Karpas-422 (cell line): ENCODE measurements around the gene C1QTNF5. TPM values are rescaled to one million over a fixed set of nuclear protein-coding genes. Genes with fewer than 3 reads are reported as not detected.
A peak's percentile ranks its signal among the peaks of the same experiment; 100 is the strongest.

Experiments
- DNase-seq: peaks from one replicate; pipeline ENCODE4 v3.0.0-alpha.2; 2015
- H2AFZ ChIP-seq: fragments of 200-600 bp; sonication (generic); 2 replicates; pipeline ENCODE4 v1.6.1; 2014; ENCODE audit warnings: antibody characterized with exemption, low read length, mixed read lengths
- H3K27ac ChIP-seq: fragments of 200-600 bp; sonication (generic); 2 replicates; pipeline ENCODE4 v1.5.1; 2014; ENCODE audit warnings: mild to moderate bottlenecking, low read length, moderate library complexity
- H3K27me3 ChIP-seq: fragments of 200-600 bp; sonication (generic); 2 replicates; pipeline ENCODE4 v1.6.1; 2014; ENCODE audit warnings: low read length, mixed read lengths
- H3K36me3 ChIP-seq: fragments of 200-600 bp; sonication (generic); 2 replicates; pipeline ENCODE4 v1.6.1; 2014; ENCODE audit warnings: low read length, mixed read lengths; ENCODE audit not compliant: insufficient read depth
- H3K4me1 ChIP-seq: fragments of 200-600 bp; sonication (generic); 2 replicates; pipeline ENCODE4 v1.6.1; 2014; ENCODE audit warnings: mild to moderate bottlenecking, low read length, mixed read lengths
- H3K4me2 ChIP-seq: fragments of 200-600 bp; sonication (generic); 2 replicates; pipeline ENCODE4 v1.6.1; 2014; ENCODE audit warnings: low read length, low read depth, mild to moderate bottlenecking; ENCODE audit not compliant: poor library complexity, severe bottlenecking
- H3K4me3 ChIP-seq: fragments of 200-600 bp; sonication (generic); 2 replicates; pipeline ENCODE4 v1.5.1; 2014; ENCODE audit warnings: mild to moderate bottlenecking, antibody characterized with exemption, low read length, mixed read lengths
- H3K79me2 ChIP-seq: fragments of 200-600 bp; sonication (generic); 2 replicates; pipeline ENCODE4 v1.6.1; 2014; ENCODE audit warnings: mild to moderate bottlenecking, low read length, mixed read lengths
- H3K9ac ChIP-seq: fragments of 200-600 bp; sonication (generic); 2 replicates; pipeline ENCODE4 v1.6.0; 2014; ENCODE audit warnings: low read length
- H3K9me2 ChIP-seq: fragments of 200-600 bp; sonication (generic), shearing (Covaris generic); replicated peaks from 2 replicates; pipeline ENCODE4 v1.6.0; 2014; ENCODE audit warnings: mild to moderate bottlenecking, low read length, moderate library complexity; ENCODE audit not compliant: insufficient read depth
- H3K9me3 ChIP-seq: fragments of 300-700, 200-600 bp; sonication (generic); 2 replicates; pipeline ENCODE4 v1.6.1; 2014; ENCODE audit warnings: low read length, mixed read lengths
- H4K20me1 ChIP-seq: fragments of 200-600 bp; sonication (generic); 2 replicates; pipeline ENCODE4 v1.6.1; 2014; ENCODE audit warnings: mild to moderate bottlenecking, antibody characterized with exemption, low read length, low read depth; ENCODE audit not compliant: insufficient read depth
- total RNA-seq: library from RNA; depleted of rRNA; stranded (reverse); fragments of >200 nt; shearing (Covaris generic); gene quantifications from 2 replicates; pipeline ENCODE4 v1.2.3, GENCODE V29; 2014; ENCODE audit warnings: low replicate concordance

C1QTNF5 gene
- total RNA-seq, 1 experiment from 2014 or later = not detected

DNA sequence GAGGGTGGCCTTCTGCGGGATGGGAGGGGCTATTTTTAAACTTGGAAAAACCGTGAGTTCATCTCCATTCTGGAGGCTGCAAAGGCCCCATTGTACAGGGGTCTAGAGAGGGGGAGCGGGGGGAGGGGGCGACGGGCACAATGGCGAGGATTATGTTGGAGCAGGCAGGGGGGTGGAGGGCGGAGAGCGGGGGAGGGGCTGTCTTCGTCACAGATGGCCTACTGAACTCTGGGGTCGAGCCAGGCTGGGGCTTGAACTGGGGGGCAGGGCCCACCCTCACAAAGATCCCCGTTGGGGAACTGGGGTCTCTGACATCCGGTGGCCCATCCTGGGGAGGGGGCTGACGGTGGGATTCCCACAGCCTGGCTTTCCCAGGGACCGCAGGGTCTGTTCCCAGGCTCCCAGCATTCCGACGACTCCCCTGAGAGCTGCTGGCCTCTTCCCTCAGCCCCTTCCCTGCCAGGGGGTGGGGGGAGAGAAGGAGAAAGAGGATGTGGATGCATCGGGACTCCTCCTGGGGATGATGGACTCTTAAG is 20.4 kb downstream of the C1QTNF5 start:
- H3K27me3 ChIP-seq = no peaks in the 10 kb centered on the region
- no peak for DNase-seq
- H3K9me3 ChIP-seq = no peaks in the 10 kb centered on the region
- H3K4me2 ChIP-seq = peak overlapping the region; percentile 85
- H3K9me2 ChIP-seq = no peaks in the 10 kb centered on the region
- H3K36me3 ChIP-seq = no peaks in the 10 kb centered on the region
- H3K79me2 ChIP-seq = no peaks in the 10 kb centered on the region
- H3K27ac ChIP-seq = no peak overlapping the region
- H3K4me3 ChIP-seq = peak overlapping the region; percentile 69; the same call in 1 of the 2 replicates
- H3K9ac ChIP-seq = peak overlapping the region; percentile 78
- H3K4me1 ChIP-seq = peaks cover 69% of the 10 kb centered on the region
- no peak overlapping the region for H2AFZ ChIP-seq
- no peaks in the 10 kb centered on the region for H4K20me1 ChIP-seq

GRCh38 chr11:119319700-119320239 is 20.9 kb downstream of the C1QTNF5 start:
- no peak overlapping the region for H3K9ac ChIP-seq
- H3K9me3 ChIP-seq = no peaks in the 10 kb centered on the region
- no peak overlapping the region for H2AFZ ChIP-seq
- no peaks in the 10 kb centered on the region for H3K79me2 ChIP-seq
- no peaks in the 10 kb centered on the region for H3K27me3 ChIP-seq
- no peaks in the 10 kb centered on the region for H3K36me3 ChIP-seq
- H3K27ac ChIP-seq = no peak overlapping the region
- no peak for DNase-seq
- no peak overlapping the region for H3K4me3 ChIP-seq
- no peaks in the 10 kb centered on the region for H3K9me2 ChIP-seq
- H3K4me2 ChIP-seq = no peak overlapping the region
- H4K20me1 ChIP-seq = no peaks in the 10 kb centered on the region
- peaks cover 74% of the 10 kb centered on the region for H3K4me1 ChIP-seq

DNA sequence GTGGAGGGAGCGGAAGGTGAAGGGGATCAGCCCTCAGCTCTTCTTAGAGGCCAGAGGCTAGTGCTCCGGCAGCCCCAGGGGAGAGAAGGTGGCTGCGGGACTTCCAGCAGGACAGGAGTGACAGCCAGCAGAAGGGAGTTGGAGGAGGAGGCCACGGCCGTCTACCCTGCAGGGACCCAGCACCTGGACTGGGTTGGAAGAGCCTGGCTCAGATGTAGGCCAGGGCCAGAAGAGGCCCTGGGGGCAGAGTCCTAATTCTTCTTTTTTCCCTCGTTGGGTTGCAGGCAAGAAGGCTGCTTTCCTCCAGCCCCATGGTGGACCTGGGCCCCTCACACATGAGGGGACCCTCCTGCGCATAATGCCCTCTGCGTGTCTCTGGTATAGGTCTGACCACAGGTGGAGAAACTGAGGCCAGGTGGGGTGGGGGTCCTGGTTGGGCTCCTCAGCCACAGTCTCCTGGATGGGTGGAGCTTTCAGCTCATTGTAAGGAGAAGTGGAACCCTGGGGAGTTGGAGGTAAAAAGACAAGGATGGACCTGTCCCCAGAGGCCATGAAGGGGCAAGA is 21.5 kb downstream of the C1QTNF5 start:
- Histone ChIP-seq H2AFZ (no peak overlapping the region), H4K20me1 (no peaks in the 10 kb centered on the region), H3K79me2 (no peaks in the 10 kb centered on the region), H3K27ac (no peak overlapping the region), H3K9me3 (no peaks in the 10 kb centered on the region), H3K27me3 (no peaks in the 10 kb centered on the region), H3K4me2 (no peak overlapping the region), H3K9me2 (no peaks in the 10 kb centered on the region), H3K4me1 (peaks cover 71% of the 10 kb centered on the region), H3K36me3 (no peaks in the 10 kb centered on the region), H3K4me3 (no peak overlapping the region), H3K9ac (no peak overlapping the region)
- no peak for DNase-seq

- H3K27me3 ChIP-seq = no peaks in the 10 kb centered on the region
- peaks cover 65% of the 10 kb centered on the region for H3K4me1 ChIP-seq
- H2AFZ ChIP-seq = no peak overlapping the region
Measured at GRCh38 chr11:119318240-119319135, 22.2 kb downstream of the C1QTNF5 start.

DNA sequence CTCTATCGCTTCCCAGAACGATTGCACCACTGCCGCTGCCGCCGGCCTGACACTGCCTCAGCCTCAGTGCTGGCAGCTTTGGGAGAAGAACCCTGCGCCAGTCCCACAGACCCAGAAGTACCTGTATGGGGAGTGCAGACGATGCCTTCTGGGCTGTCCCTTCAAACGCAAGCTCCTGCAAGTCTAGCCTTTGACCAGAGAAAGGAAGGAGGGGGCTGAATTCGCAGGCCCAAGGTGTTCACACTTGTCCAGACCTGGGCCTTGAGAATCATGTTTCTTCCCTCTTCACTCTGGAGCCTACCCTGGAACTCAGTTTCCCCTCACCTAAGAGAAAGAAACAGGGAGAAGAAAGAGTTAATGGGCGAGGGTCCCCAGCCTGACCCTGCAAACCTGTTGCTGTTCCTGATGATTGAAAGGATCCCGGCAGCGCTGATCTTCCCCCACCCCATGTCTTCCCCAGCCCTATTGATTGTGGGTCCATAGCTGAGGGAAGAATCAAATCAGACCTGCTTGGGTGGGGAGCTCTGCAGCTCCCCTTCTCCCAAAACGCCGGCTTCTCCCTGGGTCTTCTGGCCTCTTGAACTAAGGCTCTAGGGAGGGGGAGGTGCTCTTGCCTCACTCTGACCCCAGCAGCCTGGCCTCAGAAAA is 23.0 kb downstream of the C1QTNF5 start:
- H2AFZ ChIP-seq = no peak overlapping the region
- no peak for DNase-seq
- no peaks in the 10 kb centered on the region for H4K20me1 ChIP-seq
- no peaks in the 10 kb centered on the region for H3K27me3 ChIP-seq
- no peaks in the 10 kb centered on the region for H3K36me3 ChIP-seq
- peaks cover 65% of the 10 kb centered on the region for H3K4me1 ChIP-seq
- no peak overlapping the region for H3K9ac ChIP-seq
- no peaks in the 10 kb centered on the region for H3K9me2 ChIP-seq
- no peaks in the 10 kb centered on the region for H3K79me2 ChIP-seq
- H3K4me2 ChIP-seq = no peak overlapping the region
- H3K27ac ChIP-seq = no peak overlapping the region
- H3K4me3 ChIP-seq = no peak overlapping the region; the same call in 1 of the 2 replicates
- H3K9me3 ChIP-seq = no peaks in the 10 kb centered on the region

More at GRCh38 chr11:119318240-119319135, 22.2 kb downstream of the C1QTNF5 start:
- Histone ChIP-seq H4K20me1 (no peaks in the 10 kb centered on the region), H3K9ac (no peak overlapping the region), H3K9me2 (no peaks in the 10 kb centered on the region), H3K4me2 (no peak overlapping the region), H3K27ac (no peak overlapping the region), H3K79me2 (no peaks in the 10 kb centered on the region), H3K4me3 (no peak overlapping the region), H3K9me3 (no peaks in the 10 kb centered on the region), H3K36me3 (no peaks in the 10 kb centered on the region)
- DNase-seq = peak; percentile 65

- Histone ChIP-seq H3K4me2 (peak within 1 kb of the TSS; percentile 78), H3K4me1 (peaks cover 59% of the 10 kb centered on the region), H3K9ac (peak within 1 kb of the TSS; percentile 54), H3K9me2 (no peaks in the 10 kb centered on the region), H3K79me2 (no peaks in the 10 kb centered on the region), H3K27me3 (no peaks in the 10 kb centered on the region), H3K36me3 (no peaks in the 10 kb centered on the region), H3K27ac (no peak within 1 kb of the TSS), H3K9me3 (no peaks in the 10 kb centered on the region), H2AFZ (no peak within 1 kb of the TSS; the same call in 1 of the 2 replicates), H3K4me3 (peak within 1 kb of the TSS; percentile 65), H4K20me1 (no peaks in the 10 kb centered on the region)
- peak; percentile 41 for DNase-seq
Measured at GRCh38 chr11:119316729-119317591, 23.7 kb downstream of the C1QTNF5 start, which contains the start of gene MCAM. TSS of gene MCAM (minus strand) at chr11:119317130. CDS start at chr11:119317101, 29 bp downstream.

DNA sequence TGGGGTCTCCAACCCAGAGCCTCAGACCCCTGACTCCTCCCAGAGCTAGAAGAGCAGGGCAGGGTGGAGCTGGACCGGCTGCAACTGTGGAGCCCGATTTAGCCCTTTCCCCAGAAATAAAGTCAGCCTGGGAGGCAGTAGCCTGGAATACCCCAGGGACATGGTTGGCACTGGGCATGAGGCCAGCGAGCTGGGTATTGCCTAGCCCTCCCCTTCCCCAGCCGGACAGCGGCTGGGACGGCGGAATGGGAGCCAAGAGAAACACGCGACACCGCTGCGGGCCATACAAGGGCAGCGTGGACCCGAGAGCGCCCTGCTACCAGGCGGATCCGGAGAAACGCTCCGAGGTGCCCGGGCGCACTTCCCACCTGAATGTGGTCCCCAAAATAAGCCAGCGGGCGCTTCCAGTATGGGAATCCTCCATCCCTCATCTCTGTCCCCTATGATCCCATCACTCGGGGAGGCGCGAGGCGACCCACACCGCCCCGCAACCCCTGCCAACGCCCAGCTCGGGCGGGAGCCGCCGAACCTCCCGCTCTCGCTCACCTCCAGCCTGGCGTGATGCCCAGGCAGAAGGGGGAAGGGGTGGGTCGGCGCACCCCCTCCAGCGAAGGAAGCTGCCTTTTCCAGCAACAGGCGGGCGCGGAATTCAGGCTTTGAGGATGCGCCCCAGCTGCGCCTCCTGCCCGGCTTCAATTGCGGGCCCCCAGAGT is 24.5 kb downstream of the C1QTNF5 start:
- Histone ChIP-seq H3K9me3 (no peaks in the 10 kb centered on the region), H3K9me2 (no peaks in the 10 kb centered on the region), H2AFZ (no peak overlapping the region; the same call in 1 of the 2 replicates), H3K4me1 (peaks cover 51% of the 10 kb centered on the region), H3K79me2 (no peaks in the 10 kb centered on the region), H4K20me1 (no peaks in the 10 kb centered on the region), H3K27me3 (no peaks in the 10 kb centered on the region), H3K9ac (peak overlapping the region; percentile 54), H3K4me2 (peak overlapping the region; percentile 78), H3K27ac (no peak overlapping the region), H3K4me3 (peak overlapping the region; percentile 65), H3K36me3 (no peaks in the 10 kb centered on the region)
- DNase-seq = peak; percentile 41
